RWPE2 (cell line): ENCODE data around the gene FBXW4.

Experiments
- ATAC-seq: fragments of 200-7000 bp; cut with Tn5 transposase; 3 replicates; pipeline ENCODE4 v1.9.1; 2021; ENCODE audit warnings: low read depth
- DNase-seq: peaks from one replicate; pipeline ENCODE4 v3.0.0-alpha.2; 2020; ENCODE audit warnings: low spot score
- H3K27ac ChIP-seq: fragments of 450-650 bp; 2 replicates; pipeline ENCODE4 v1.5.1; 2017; ENCODE audit warnings: mild to moderate bottlenecking; ENCODE audit not compliant: poor library complexity, severe bottlenecking
- H3K27me3 ChIP-seq: fragments of 250-450 bp; sonication (Bioruptor Pico); 2 replicates; pipeline ENCODE4 v1.5.1; 2021; ENCODE audit warnings: mild to moderate bottlenecking, moderate library complexity; ENCODE audit not compliant: insufficient read depth, poor library complexity, severe bottlenecking
- H3K36me3 ChIP-seq: fragments of 250-450 bp; sonication (Bioruptor Pico); 2 replicates; pipeline ENCODE4 v1.5.1; 2020; ENCODE audit warnings: low read depth, mild to moderate bottlenecking, moderate library complexity
- H3K4me1 ChIP-seq: fragments of 250-450 bp; sonication (Bioruptor Pico); 2 replicates; pipeline ENCODE4 v1.5.1; 2021; ENCODE audit warnings: mild to moderate bottlenecking, moderate library complexity; ENCODE audit not compliant: insufficient read depth, poor library complexity, severe bottlenecking
- H3K4me3 ChIP-seq: fragments of 250-450 bp; sonication (Bioruptor Pico); 2 replicates; pipeline ENCODE4 v1.5.1; 2021; ENCODE audit warnings: mild to moderate bottlenecking, moderate library complexity; ENCODE audit not compliant: severe bottlenecking
- H3K9me3 ChIP-seq: fragments of 250-450 bp; sonication (Bioruptor Pico); 2 replicates; pipeline ENCODE4 v1.5.1; 2021; ENCODE audit warnings: mild to moderate bottlenecking, moderate library complexity; ENCODE audit not compliant: severe bottlenecking
- CTCF ChIP-seq: fragments of 450-650 bp; IDR thresholded peaks from one replicate; pipeline ENCODE4 v1.5.1; 2017; ENCODE audit warnings: mild to moderate bottlenecking, moderate library complexity; ENCODE audit not compliant: poor library complexity, severe bottlenecking

The FBXW4 gene

GRCh38 chr10:101614663-101615524 is 80.1 kb downstream of the FBXW4 start:
- H3K9me3 ChIP-seq, result no peaks in the 10 kb centered on the region
- no peak overlapping the region for H3K4me3 ChIP-seq
- TF ChIP-seq CTCF, result no peak
- DNase-seq, result no peak
- H3K4me1 ChIP-seq, result no peaks in the 10 kb centered on the region
- H3K27me3 ChIP-seq, result no peaks in the 10 kb centered on the region
- no peak overlapping the region for H3K27ac ChIP-seq
- no peak for ATAC-seq
- H3K36me3 ChIP-seq, result peaks cover 15% of the 10 kb centered on the region

GRCh38 chr10:101613646-101614045 is 81.3 kb downstream of the FBXW4 start:
- Histone ChIP-seq H3K4me1 (no peaks in the 10 kb centered on the region), H3K27ac (no peak overlapping the region)

GRCh38 chr10:101612872-101613271 is 82.1 kb downstream of the FBXW4 start:
- Histone ChIP-seq H3K36me3 (peaks cover 23% of the 10 kb centered on the region), H3K4me1 (no peaks in the 10 kb centered on the region), H3K27ac (no peak overlapping the region), H3K9me3 (no peaks in the 10 kb centered on the region), H3K4me3 (no peak overlapping the region), H3K27me3 (no peaks in the 10 kb centered on the region)
- TF ChIP-seq CTCF, result no peak
- DNase-seq (no peak), ATAC-seq (no peak)

More at GRCh38 chr10:101613646-101614045, 81.3 kb downstream of the FBXW4 start:
- Histone ChIP-seq H3K36me3 (peaks cover 23% of the 10 kb centered on the region), H3K9me3 (no peaks in the 10 kb centered on the region), H3K4me3 (no peak overlapping the region), H3K27me3 (no peaks in the 10 kb centered on the region)
- DNase-seq (no peak), ATAC-seq (no peak)
- no peak for TF ChIP-seq CTCF

GRCh38 chr10:101612086-101612485 is 82.9 kb downstream of the FBXW4 start:
- TF ChIP-seq CTCF, result no peak
- no peaks in the 10 kb centered on the region for H3K4me1 ChIP-seq
- H3K36me3 ChIP-seq, result peaks cover 23% of the 10 kb centered on the region
- DNase-seq, result no peak
- no peak overlapping the region for H3K4me3 ChIP-seq
- no peak for ATAC-seq
- no peaks in the 10 kb centered on the region for H3K27me3 ChIP-seq
- no peak overlapping the region for H3K27ac ChIP-seq
- H3K9me3 ChIP-seq, result no peaks in the 10 kb centered on the region
